H9 (cell line): ENCODE data around the gene PTPRN2. TPM values are rescaled to one million over a fixed set of nuclear protein-coding genes. Genes with fewer than 3 reads are reported as not detected.

Source experiments
- DNase-seq: peaks from one replicate; pipeline ENCODE4 v3.0.0-alpha.2; 2017
- H2AFZ ChIP-seq: one replicate; pipeline ENCODE4 v1.6.1; 2013; ENCODE audit warnings: mild to moderate bottlenecking, low read length, control low read depth, moderate library complexity
- H2AK5ac ChIP-seq: 2 replicates; pipeline ENCODE4 v1.6.1; 2013; ENCODE audit warnings: low read length, control low read depth, mixed read lengths; ENCODE audit not compliant: insufficient read length
- H2BK120ac ChIP-seq: one replicate; pipeline ENCODE4 v1.6.1; 2013; ENCODE audit warnings: low read depth, mild to moderate bottlenecking, low read length, control low read depth, inconsistent platforms; ENCODE audit not compliant: poor library complexity, severe bottlenecking
- H2BK12ac ChIP-seq: 2 replicates; pipeline ENCODE4 v1.6.1; 2013; ENCODE audit warnings: low read length, control low read depth, mixed read lengths, low read depth; ENCODE audit not compliant: insufficient read length
- H2BK15ac ChIP-seq: 2 replicates; pipeline ENCODE4 v1.6.1; 2013; ENCODE audit warnings: low read depth, low read length, control low read depth
- H2BK20ac ChIP-seq: one replicate; pipeline ENCODE4 v1.6.1; 2013; ENCODE audit warnings: low read depth, mild to moderate bottlenecking, low read length, control low read depth, inconsistent platforms; ENCODE audit not compliant: poor library complexity, severe bottlenecking
- H2BK5ac ChIP-seq: 2 replicates; pipeline ENCODE4 v1.6.1; 2013; ENCODE audit warnings: low read length, control low read depth, mixed read lengths; ENCODE audit not compliant: insufficient read length
- H3K14ac ChIP-seq: 2 replicates; pipeline ENCODE4 v1.6.1; 2013; ENCODE audit warnings: low read length, control low read depth; ENCODE audit not compliant: insufficient read depth
- H3K18ac ChIP-seq: 2 replicates; pipeline ENCODE4 v1.6.1; 2013; ENCODE audit warnings: low read depth, mild to moderate bottlenecking, mixed read lengths, low read length, control low read depth; ENCODE audit not compliant: insufficient read length
- H3K23ac ChIP-seq: 2 replicates; pipeline ENCODE4 v1.6.1; 2013; ENCODE audit warnings: low read length, control low read depth, mixed read lengths, low read depth; ENCODE audit not compliant: insufficient read length
- H3K23me2 ChIP-seq: 2 replicates; pipeline ENCODE4 v1.6.1; 2013; ENCODE audit warnings: low read depth, mild to moderate bottlenecking, mixed read lengths, low read length, control low read depth; ENCODE audit not compliant: insufficient read length, poor library complexity, severe bottlenecking
- H3K27ac ChIP-seq: 2 replicates; pipeline ENCODE4 v1.5.1; 2013; ENCODE audit warnings: low read length, control low read depth, mixed read lengths, low read depth; ENCODE audit not compliant: insufficient read length
- H3K27me3 ChIP-seq: 2 replicates; pipeline ENCODE4 v1.6.1; 2013; ENCODE audit warnings: low read length, control low read depth, inconsistent platforms; ENCODE audit not compliant: insufficient read depth
- H3K4ac ChIP-seq: 2 replicates; pipeline ENCODE4 v1.6.1; 2013; ENCODE audit warnings: low read depth, mild to moderate bottlenecking, control low read depth, inconsistent platforms, low read length, moderate library complexity
- H3K4me1 ChIP-seq: 2 replicates; pipeline ENCODE4 v1.6.1; 2013; ENCODE audit warnings: low read length, control low read depth, inconsistent platforms; ENCODE audit not compliant: insufficient read depth
- H3K4me2 ChIP-seq: 2 replicates; pipeline ENCODE4 v1.6.1; 2013; ENCODE audit warnings: low read length, control low read depth, mixed read lengths; ENCODE audit not compliant: insufficient read length, insufficient read depth
- H3K56ac ChIP-seq: 2 replicates; pipeline ENCODE4 v1.6.1; 2013; ENCODE audit warnings: low read depth, mild to moderate bottlenecking, mixed read lengths, low read length, control low read depth; ENCODE audit not compliant: insufficient read length
- H3K79me1 ChIP-seq: 2 replicates; pipeline ENCODE4 v1.6.1; 2013; ENCODE audit warnings: low read depth, mild to moderate bottlenecking, moderate library complexity, low read length, control low read depth, inconsistent platforms; ENCODE audit not compliant: insufficient read depth, poor library complexity, severe bottlenecking
- H3K79me2 ChIP-seq: 2 replicates; pipeline ENCODE4 v1.6.1; 2013; ENCODE audit warnings: low read length, control low read depth, inconsistent platforms; ENCODE audit not compliant: insufficient read depth
- H3K9ac ChIP-seq: 2 replicates; pipeline ENCODE4 v1.6.1; 2013; ENCODE audit warnings: low read length, control low read depth, mixed read lengths; ENCODE audit not compliant: insufficient read length; ENCODE audit errors: extremely low read depth
- H3K9me3 ChIP-seq: one replicate; pipeline ENCODE4 v1.6.1; 2013; ENCODE audit warnings: low read depth, low read length, inconsistent platforms; ENCODE audit not compliant: control insufficient read depth
- H3T11ph ChIP-seq: one replicate; pipeline ENCODE4 v1.6.1; 2013; ENCODE audit warnings: mild to moderate bottlenecking, low read length, control low read depth, inconsistent platforms
- H4K20me1 ChIP-seq: one replicate; pipeline ENCODE4 v1.6.1; 2013; ENCODE audit not compliant: control insufficient read depth, insufficient read length, insufficient read depth
- H4K5ac ChIP-seq: 2 replicates; pipeline ENCODE4 v1.6.1; 2013; ENCODE audit warnings: low read depth, mild to moderate bottlenecking, mixed read lengths, low read length, control low read depth; ENCODE audit not compliant: insufficient read length
- H4K8ac ChIP-seq: replicated peaks from 2 replicates; pipeline ENCODE4 v1.6.1; 2013; ENCODE audit warnings: low read length, control low read depth, mixed read lengths, low read depth; ENCODE audit not compliant: insufficient read length
- H4K91ac ChIP-seq: 2 replicates; pipeline ENCODE4 v1.6.1; 2013; ENCODE audit warnings: low read depth, mild to moderate bottlenecking, moderate library complexity, mixed read lengths, low read length, control low read depth; ENCODE audit not compliant: insufficient read length
- H3K27ac Mint-ChIP-seq, 3 experiments: 2 replicates in 2 of 3; 3 replicates in 1 of 3; pipeline ENCODE4 v1.8.0; 2020 to 2021; ENCODE audit warnings: mixed read lengths in 3 of 3, mild to moderate bottlenecking in 1 of 3, moderate library complexity in 1 of 3
- H3K27me3 Mint-ChIP-seq: 2 replicates; pipeline ENCODE4 v1.8.0; 2021; ENCODE audit warnings: low read depth, mild to moderate bottlenecking, moderate library complexity, mixed read lengths
- H3K36me3 Mint-ChIP-seq, 3 experiments: 2 replicates in 2 of 3; 3 replicates in 1 of 3; pipeline ENCODE4 v1.8.0; 2020 to 2021; ENCODE audit warnings: low read depth in 3 of 3, mixed read lengths in 3 of 3; ENCODE audit not compliant: insufficient read depth in 1 of 3
- H3K4me1 Mint-ChIP-seq, 2 experiments: 2 replicates each; pipeline ENCODE4 v1.8.0; 2020; ENCODE audit warnings: mixed read lengths in 2 of 2
- H3K4me3 Mint-ChIP-seq, 2 experiments: 2 replicates in 1 of 2; 3 replicates in 1 of 2; pipeline ENCODE4 v1.8.0; 2020 to 2021; ENCODE audit warnings: mild to moderate bottlenecking in 2 of 2, mixed read lengths in 2 of 2, moderate library complexity in 1 of 2
- H3K9me3 Mint-ChIP-seq, 2 experiments: 2 replicates in 1 of 2; 3 replicates in 1 of 2; pipeline ENCODE4 v1.8.0; 2020; ENCODE audit warnings: mild to moderate bottlenecking in 2 of 2, mixed read lengths in 2 of 2, moderate library complexity in 1 of 2
- CTCF ChIP-seq: fragments of 200-600 bp; sonication (generic); conservative IDR thresholded peaks from 3 replicates; pipeline ENCODE4 v1.8.0; 2021; ENCODE audit warnings: antibody characterized with exemption, mild to moderate bottlenecking
- WGBS: extraction: QIAGEN DNeasy Blood & Tissue Kit; methylation state at CpG from one replicate; pipeline ENCODE4 v1.1.7; 2013; ENCODE audit warnings: missing lambda C conversion rate, low lambda C conversion rate, mixed read lengths; ENCODE audit not compliant: insufficient read length; ENCODE audit errors: extremely low coverage; 5-methylcytosine and 5-hydroxymethylcytosine counted together
- total RNA-seq: library from RNA; stranded (reverse); gene quantifications from 2 replicates; pipeline ENCODE4 v1.2.1, GENCODE V29; 2021

The PTPRN2 gene
- total RNA-seq, 1 experiment from 2014 or later = 5.2 TPM

DNA sequence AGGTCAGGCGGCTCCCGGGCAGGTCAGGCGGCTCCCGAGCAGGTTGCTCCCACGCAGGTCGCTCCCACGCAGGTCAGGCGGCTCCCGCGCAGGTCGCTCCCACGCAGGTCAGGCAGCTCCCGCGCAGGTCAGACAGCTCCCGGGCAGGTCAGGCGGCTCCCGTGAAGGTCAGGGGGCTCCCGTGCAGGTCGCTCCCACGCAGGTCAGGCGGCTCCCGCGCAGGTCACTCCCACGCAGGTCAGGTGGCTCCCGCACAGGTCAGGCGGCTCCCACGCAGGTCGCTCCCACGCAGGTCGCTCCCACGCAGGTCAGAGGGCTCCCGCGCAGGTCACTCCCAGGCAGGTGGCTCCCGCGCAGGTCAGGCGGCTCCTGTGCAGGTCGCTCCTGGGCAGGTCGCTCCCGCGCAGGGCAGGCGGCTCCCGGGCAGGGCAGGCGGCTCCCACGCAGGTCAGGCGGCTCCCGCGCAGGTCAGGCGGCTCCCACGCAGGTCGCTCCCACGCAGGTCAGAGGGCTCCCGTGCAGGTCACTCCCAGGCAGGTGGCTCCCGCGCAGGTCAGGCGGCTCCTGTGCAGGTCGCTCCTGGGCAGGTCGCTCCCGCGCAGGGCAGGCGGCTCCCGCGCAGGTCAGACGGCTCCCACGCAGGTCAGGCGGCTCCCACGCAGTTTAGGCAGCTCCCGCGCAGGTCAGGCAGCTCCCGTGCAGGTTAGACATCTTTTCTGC lies 30.7 kb downstream of the PTPRN2 start:
- Histone ChIP-seq H3K27ac (no peak overlapping the region), H4K20me1 (no peaks in the 10 kb centered on the region), H4K5ac (no peak overlapping the region), H2BK12ac (no peak overlapping the region), H3K56ac (no peak overlapping the region), H3K79me1 (no peaks in the 10 kb centered on the region), H2AFZ (no peak overlapping the region), H3K4ac (no peak overlapping the region), H3K9ac (no peak overlapping the region), H3K23ac (no peak overlapping the region), H2BK15ac (no peak overlapping the region), H3K4me2 (no peak overlapping the region), H2BK120ac (no peak overlapping the region), H2BK5ac (no peak overlapping the region), H2AK5ac (no peak overlapping the region), H4K8ac (no peak overlapping the region), H3T11ph (no peak overlapping the region), H3K9me3 (no peaks in the 10 kb centered on the region), H4K91ac (no peak overlapping the region), H3K14ac (no peak overlapping the region), H2BK20ac (no peak overlapping the region), H3K4me1 (peaks cover 3% of the 10 kb centered on the region; the same call in 1 of the 2 replicates), H3K23me2 (no peaks in the 10 kb centered on the region), H3K18ac (no peak overlapping the region), H3K27me3 (no peaks in the 10 kb centered on the region), H3K79me2 (no peaks in the 10 kb centered on the region)
- peaks cover 14 to 15% of the 10 kb centered on the region in 2 experiments for H3K4me1 Mint-ChIP-seq
- no peak overlapping the region for H3K4me3 Mint-ChIP-seq
- no CpG with 5 or more reads among the region's 69 CpGs for WGBS
- peaks cover 0 to 6% of the 10 kb centered on the region in 2 experiments; a peak in 2 of 5 replicates for H3K9me3 Mint-ChIP-seq
- no peak for TF ChIP-seq CTCF
- peaks cover 23% of the 10 kb centered on the region for H3K27me3 Mint-ChIP-seq
- H3K36me3 Mint-ChIP-seq = peaks cover 0 to 8% (median 0%) of the 10 kb centered on the region in 3 experiments; a peak in 3 of 7 replicates
- DNase-seq = no peak
- no peak overlapping the region for H3K27ac Mint-ChIP-seq
